SJCRH30 (cell line): ENCODE measurements around the gene ABO. TPM values are rescaled to one million over a fixed set of nuclear protein-coding genes. Genes with fewer than 3 reads are reported as not detected.
"Not testable (repeated sequence)": the region's sequence is repeated elsewhere in the genome, so short reads cannot be mapped to it uniquely, and the experiment has no call there.

ENCODE experiments used
- DNase-seq, 2 experiments: peaks; one replicate each; pipeline ENCODE4 v3.0.0-alpha.2; 2015 to 2020
- H3K27ac ChIP-seq: fragments of 250-450 bp; sonication (Bioruptor Pico); 2 replicates; pipeline ENCODE4 v1.5.1; 2020; ENCODE audit warnings: mild to moderate bottlenecking, moderate library complexity
- H3K27me3 ChIP-seq: fragments of 250-450 bp; sonication (Bioruptor Pico); 2 replicates; pipeline ENCODE4 v1.5.1; 2020; ENCODE audit warnings: mild to moderate bottlenecking, moderate library complexity
- H3K36me3 ChIP-seq: fragments of 250-450 bp; sonication (Bioruptor Pico); 2 replicates; pipeline ENCODE4 v1.5.1; 2020; ENCODE audit warnings: mild to moderate bottlenecking, moderate library complexity
- H3K4me1 ChIP-seq: fragments of 250-450 bp; sonication (Bioruptor Pico); 2 replicates; pipeline ENCODE4 v1.5.1; 2020; ENCODE audit warnings: mild to moderate bottlenecking, moderate library complexity
- H3K4me3 ChIP-seq: fragments of 250-450 bp; sonication (Bioruptor Pico); 2 replicates; pipeline ENCODE4 v1.5.1; 2020; ENCODE audit warnings: mild to moderate bottlenecking, moderate library complexity
- H3K9me3 ChIP-seq: fragments of 250-450 bp; sonication (Bioruptor Pico); replicated peaks from 2 replicates; pipeline ENCODE4 v1.5.1; 2020; ENCODE audit warnings: mild to moderate bottlenecking, moderate library complexity
- total RNA-seq: library from RNA; depleted of rRNA; stranded (reverse); fragments of >200 nt; shearing (Covaris generic); gene quantifications from 2 replicates; pipeline ENCODE4 v1.2.3, GENCODE V29; 2014

The ABO gene
- total RNA-seq, 1 experiment from 2014 or later = not detected

DNA sequence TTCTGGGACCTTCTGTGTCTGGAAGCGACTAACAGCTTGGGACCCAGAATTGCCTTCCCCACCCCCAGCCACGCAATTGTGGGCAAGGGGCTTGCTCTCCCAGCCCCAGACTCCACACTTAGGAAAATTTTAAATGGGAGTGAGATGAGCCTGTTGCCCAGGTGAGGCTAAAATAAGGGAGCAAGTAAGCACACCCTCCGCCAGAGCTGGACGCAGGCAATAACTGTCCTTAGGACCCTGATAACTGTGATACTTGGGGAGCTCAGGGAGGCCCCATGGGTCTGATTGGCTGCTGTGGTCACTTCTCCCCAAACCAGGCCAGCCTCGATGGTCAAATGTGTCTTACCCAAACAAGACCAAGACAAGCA lies 13.3 kb downstream of the ABO start:
- no peaks in the 10 kb centered on the region for H3K4me1 ChIP-seq
- no peak overlapping the region for H3K27ac ChIP-seq
- no peak for DNase-seq
- H3K4me3 ChIP-seq = no peak overlapping the region
- no peaks in the 10 kb centered on the region for H3K36me3 ChIP-seq
- peaks cover 35% of the 10 kb centered on the region for H3K27me3 ChIP-seq
- no peaks in the 10 kb centered on the region for H3K9me3 ChIP-seq

GRCh38 chr9:133261103-133261752 lies 13.8 kb downstream of the ABO start:
- DNase-seq = no peak
- Histone ChIP-seq H3K27ac (no peak overlapping the region), H3K9me3 (no peaks in the 10 kb centered on the region), H3K4me1 (no peaks in the 10 kb centered on the region), H3K4me3 (no peak overlapping the region), H3K36me3 (no peaks in the 10 kb centered on the region), H3K27me3 (peaks cover 35% of the 10 kb centered on the region)

- Histone ChIP-seq H3K4me1 (no peaks in the 10 kb centered on the region), H3K27me3 (peaks cover 35% of the 10 kb centered on the region), H3K9me3 (no peaks in the 10 kb centered on the region), H3K4me3 (no peak overlapping the region), H3K27ac (no peak overlapping the region), H3K36me3 (no peaks in the 10 kb centered on the region)
- DNase-seq = no peak
These were observed 14.5 kb downstream of the ABO start for GRCh38 chr9:133260334-133261102.

GRCh38 chr9:133258061-133259015 lies 16.7 kb downstream of the ABO start:
- Histone ChIP-seq H3K27ac (no peak overlapping the region), H3K4me1 (no peaks in the 10 kb centered on the region), H3K36me3 (no peaks in the 10 kb centered on the region), H3K27me3 (peaks cover 25% of the 10 kb centered on the region), H3K9me3 (no peaks in the 10 kb centered on the region), H3K4me3 (no peak overlapping the region)
- no peak for DNase-seq

DNA sequence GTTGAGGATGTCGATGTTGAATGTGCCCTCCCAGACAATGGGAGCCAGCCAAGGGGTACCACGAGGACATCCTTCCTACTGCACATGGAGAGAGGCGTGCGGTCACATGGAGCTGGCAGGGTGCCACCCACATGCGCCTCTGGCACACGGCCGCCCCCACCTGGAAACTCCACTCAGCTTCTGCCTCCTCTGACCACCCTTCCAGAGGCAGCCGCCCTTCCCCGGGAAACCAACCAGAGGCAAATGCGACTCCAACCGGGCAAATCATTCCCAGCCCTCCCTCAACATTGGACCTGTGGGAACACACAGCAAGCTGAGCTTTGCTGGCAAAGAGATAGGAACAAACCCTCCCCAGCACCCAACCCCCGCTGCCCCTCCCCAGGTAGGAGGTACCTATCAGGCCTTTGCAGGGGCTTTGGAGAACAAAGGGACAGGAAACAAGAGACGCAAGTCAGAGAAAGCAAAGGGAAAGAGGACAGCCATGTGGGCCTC lies 17.5 kb downstream of the ABO start:
- Histone ChIP-seq H3K4me1 (no peaks in the 10 kb centered on the region), H3K27me3 (peaks cover 18% of the 10 kb centered on the region; the same call in 1 of the 2 replicates), H3K9me3 (no peaks in the 10 kb centered on the region), H3K36me3 (no peaks in the 10 kb centered on the region), H3K4me3 (no peak overlapping the region), H3K27ac (no peak overlapping the region)
- no peak for DNase-seq

GRCh38 chr9:133256686-133257091 lies 18.3 kb downstream of the ABO start:
- no peak overlapping the region for H3K27ac ChIP-seq

GRCh38 chr9:133256136-133256461 lies 18.9 kb downstream of the ABO start:
- DNase-seq = no peak
- H3K36me3 ChIP-seq = no peaks in the 10 kb centered on the region
- no peaks in the 10 kb centered on the region for H3K9me3 ChIP-seq
- no peak overlapping the region for H3K27ac ChIP-seq
- no peaks in the 10 kb centered on the region for H3K4me1 ChIP-seq
- H3K4me3 ChIP-seq = no peak overlapping the region
- peaks cover 7% of the 10 kb centered on the region; the same call in 1 of the 2 replicates for H3K27me3 ChIP-seq

More at GRCh38 chr9:133256686-133257091, 18.3 kb downstream of the ABO start:
- no peak overlapping the region for H3K4me3 ChIP-seq
- H3K36me3 ChIP-seq = no peaks in the 10 kb centered on the region
- DNase-seq = no peak
- H3K9me3 ChIP-seq = no peaks in the 10 kb centered on the region
- peaks cover 10% of the 10 kb centered on the region; the same call in 1 of the 2 replicates for H3K27me3 ChIP-seq
- no peaks in the 10 kb centered on the region for H3K4me1 ChIP-seq

DNA sequence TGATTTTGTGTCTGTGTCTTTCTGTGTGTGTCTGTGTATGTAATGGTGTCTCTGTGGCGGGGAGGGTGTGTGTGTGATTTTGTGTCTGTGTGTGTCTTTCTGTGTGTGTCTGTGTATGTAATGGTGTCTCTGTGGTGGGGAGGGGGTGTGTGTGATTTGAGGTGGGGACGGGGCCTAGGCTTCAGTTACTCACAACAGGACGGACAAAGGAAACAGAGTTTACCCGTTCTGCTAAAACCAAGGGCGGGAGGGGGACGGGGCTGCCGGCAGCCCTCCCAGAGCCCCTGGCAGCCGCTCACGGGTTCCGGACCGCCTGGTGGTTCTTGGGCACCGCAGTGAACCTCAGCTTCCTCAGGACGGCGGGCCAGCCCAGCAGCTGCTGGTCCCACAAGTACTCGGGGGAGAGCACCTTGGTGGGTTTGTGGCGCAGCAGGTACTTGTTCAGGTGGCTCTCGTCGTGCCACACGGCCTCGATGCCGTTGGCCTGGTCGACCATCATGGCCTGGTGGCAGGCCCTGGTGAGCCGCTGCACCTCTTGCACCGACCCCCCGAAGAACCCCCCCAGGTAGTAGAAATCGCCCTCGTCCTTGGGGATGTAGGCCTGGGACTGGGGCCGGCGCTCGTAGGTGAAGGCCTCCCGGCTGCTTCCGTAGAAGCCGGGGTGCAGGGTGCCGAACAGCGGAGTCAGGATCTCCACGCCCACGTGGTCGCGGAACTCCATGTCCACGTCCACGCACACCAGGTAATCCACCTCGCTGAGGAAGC lies 19.4 kb downstream of the ABO start:
- DNase-seq = no peak
- no peak overlapping the region for H3K27ac ChIP-seq
- H3K4me3 ChIP-seq = no peak overlapping the region
- no peaks in the 10 kb centered on the region for H3K9me3 ChIP-seq
- no peaks in the 10 kb centered on the region for H3K36me3 ChIP-seq
- H3K4me1 ChIP-seq = no peaks in the 10 kb centered on the region
- peaks cover 6% of the 10 kb centered on the region; the same call in 1 of the 2 replicates for H3K27me3 ChIP-seq

DNA sequence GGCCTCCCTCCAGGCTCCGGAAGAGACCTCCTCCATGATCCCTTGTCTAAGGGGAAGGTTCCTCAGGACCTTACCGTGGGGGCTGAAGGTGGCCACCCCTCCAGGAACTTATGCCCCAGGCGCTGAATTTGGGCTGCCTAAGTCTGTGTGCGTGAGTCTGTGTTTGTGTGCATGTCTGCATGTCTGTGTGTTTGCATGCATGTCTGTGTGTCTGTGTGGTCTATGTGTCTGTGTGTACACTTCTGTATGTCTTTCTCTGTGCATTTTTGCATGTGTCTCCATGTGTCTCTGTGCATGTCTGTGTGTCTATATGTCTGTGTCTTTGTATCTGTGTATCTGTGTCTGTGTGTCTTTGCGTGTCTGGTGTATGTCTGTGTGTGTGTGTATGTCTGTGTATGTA lies 20.5 kb downstream of the ABO start:
- no peak overlapping the region for H3K4me3 ChIP-seq
- H3K27ac ChIP-seq = no peak overlapping the region
- no peaks in the 10 kb centered on the region for H3K4me1 ChIP-seq
- DNase-seq = no peak
- H3K36me3 ChIP-seq = no peaks in the 10 kb centered on the region
- H3K9me3 ChIP-seq = no peaks in the 10 kb centered on the region
- peaks cover 15% of the 10 kb centered on the region for H3K27me3 ChIP-seq

DNA sequence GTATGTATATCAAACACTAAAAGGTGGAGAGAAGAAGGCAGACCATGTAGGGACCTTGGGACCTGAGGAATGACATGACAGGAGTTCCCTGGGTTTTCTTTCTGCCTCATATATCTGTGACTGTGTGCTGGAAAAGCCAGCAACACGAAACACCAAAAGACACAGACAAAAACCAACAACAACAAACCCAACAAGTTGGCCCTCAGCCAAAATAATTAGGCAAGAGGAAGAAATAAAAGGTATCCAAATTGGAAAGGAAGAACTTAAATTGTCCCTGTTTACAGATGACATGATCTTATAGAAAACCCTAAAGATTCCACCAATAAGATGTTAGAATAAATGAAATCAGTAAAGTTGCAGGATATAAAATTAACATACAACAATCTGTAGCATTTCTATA lies 21.7 kb downstream of the ABO start:
- Histone ChIP-seq H3K27me3 (peaks cover 17% of the 10 kb centered on the region), H3K4me3 (no peak overlapping the region)
- no peak for DNase-seq

DNA sequence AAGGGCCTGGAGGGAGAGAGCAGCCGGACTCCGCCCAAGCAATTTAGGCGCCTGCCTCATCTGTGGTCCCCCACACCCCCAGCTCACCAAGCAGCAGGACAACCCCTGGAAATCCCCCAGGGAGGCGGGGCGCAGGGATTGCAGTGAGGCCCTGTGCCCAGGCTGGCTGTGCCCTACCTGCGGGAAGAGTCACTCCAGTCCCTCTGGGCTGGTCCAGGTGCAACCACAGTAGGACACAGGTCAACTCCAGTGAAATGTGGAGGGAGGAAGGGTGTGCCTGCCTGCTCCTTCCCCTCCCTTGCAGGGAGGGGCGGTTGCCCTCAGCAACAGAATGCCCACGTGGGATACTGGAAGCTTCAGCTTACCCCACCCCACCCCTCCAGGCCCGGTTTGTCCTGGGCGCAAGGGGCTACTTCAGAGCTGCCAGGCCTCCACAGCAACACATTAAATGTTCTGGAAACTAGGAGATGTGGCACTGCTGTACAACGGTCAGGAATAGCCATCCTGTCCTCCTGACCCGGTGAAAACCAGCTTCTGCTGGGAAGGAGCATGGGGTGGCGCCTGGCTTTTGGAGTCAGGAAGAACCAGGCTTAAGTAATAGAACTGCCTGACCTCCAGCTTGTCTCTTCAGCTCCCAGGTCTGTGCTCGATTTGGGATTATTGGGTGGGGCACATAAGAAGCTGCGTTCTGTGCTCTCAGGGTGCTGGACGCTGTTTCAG lies 22.5 kb downstream of the ABO start:
- Histone ChIP-seq H3K4me3 (no peak overlapping the region), H3K36me3 (no peaks in the 10 kb centered on the region), H3K9me3 (no peaks in the 10 kb centered on the region), H3K4me1 (no peaks in the 10 kb centered on the region), H3K27me3 (peaks cover 14% of the 10 kb centered on the region), H3K27ac (no peak overlapping the region)
- no peak for DNase-seq

More for the DNA sequence above, 21.7 kb downstream of the ABO start:
- no peak overlapping the region for H3K27ac ChIP-seq
- H3K4me1 ChIP-seq = no peaks in the 10 kb centered on the region
- no peaks in the 10 kb centered on the region for H3K36me3 ChIP-seq
- no peaks in the 10 kb centered on the region for H3K9me3 ChIP-seq

DNA sequence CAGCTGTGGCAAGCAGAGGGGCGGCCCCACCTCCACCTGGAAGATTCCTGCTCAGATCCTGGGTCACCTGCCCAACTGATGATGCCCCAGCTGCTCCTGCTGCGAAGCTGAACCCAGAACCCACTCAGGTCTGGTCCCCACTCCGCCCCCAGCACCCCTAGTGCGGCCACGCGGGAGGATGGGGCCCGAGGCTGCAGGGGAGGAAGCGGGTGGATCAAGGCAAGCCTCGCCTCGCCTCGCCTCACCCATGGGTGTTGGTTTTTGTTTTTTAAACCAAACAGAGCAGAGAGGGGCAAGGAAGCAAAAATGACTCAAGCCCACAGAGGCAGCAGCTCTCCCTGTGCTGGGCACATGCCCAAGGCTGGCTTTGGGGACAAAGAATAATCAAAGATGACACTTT lies 23.2 kb downstream of the ABO start:
- Histone ChIP-seq H3K4me3 (no peak overlapping the region), H3K4me1 (no peaks in the 10 kb centered on the region), H3K27ac (no peak overlapping the region), H3K27me3 (peaks cover 20% of the 10 kb centered on the region), H3K9me3 (no peaks in the 10 kb centered on the region), H3K36me3 (no peaks in the 10 kb centered on the region)
- no peak for DNase-seq

DNA sequence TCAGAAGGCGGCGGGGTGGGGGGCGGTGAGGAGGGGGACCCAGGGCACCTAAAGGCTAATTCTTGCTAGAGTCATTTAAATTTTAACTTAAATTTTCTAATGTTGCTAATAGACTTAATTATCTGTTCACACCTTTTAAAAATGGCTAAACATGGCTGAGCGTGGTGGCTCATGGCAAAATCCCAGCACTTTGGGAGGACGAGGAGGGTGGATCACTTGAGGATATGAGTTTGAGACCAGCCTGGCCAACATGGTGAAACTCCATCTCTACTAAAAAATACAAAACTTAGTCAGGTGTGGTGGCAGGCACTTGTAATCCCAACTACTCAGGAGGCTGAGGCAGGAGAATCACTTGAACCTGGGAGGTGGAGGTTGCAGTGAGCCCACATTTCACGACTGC lies 23.8 kb downstream of the ABO start:
- H3K27me3 ChIP-seq = peaks cover 24% of the 10 kb centered on the region

GRCh38 chr9:133250741-133251170 lies 24.2 kb downstream of the ABO start:
- Histone ChIP-seq H3K27me3 (peaks cover 24% of the 10 kb centered on the region), H3K27ac (no peak overlapping the region), H3K4me3 (no peak overlapping the region), H3K9me3 (no peaks in the 10 kb centered on the region), H3K36me3 (no peaks in the 10 kb centered on the region), H3K4me1 (no peaks in the 10 kb centered on the region)
- no peak for DNase-seq

More for the DNA sequence above, 23.8 kb downstream of the ABO start:
- not testable (repeated sequence) for H3K4me3 ChIP-seq, H3K36me3 ChIP-seq, H3K27ac ChIP-seq, DNase-seq, H3K9me3 ChIP-seq, H3K4me1 ChIP-seq
